GM23338 (cell line): ENCODE results near the gene LMX1B. TPM values are rescaled to one million over a fixed set of nuclear protein-coding genes. Genes with fewer than 3 reads are reported as not detected.
"Not testable (repeated sequence)": the region's sequence is repeated elsewhere in the genome, so short reads cannot be mapped to it uniquely, and the experiment has no call there.

Source experiments
- ATAC-seq: fragments of 200-7000 bp; cut with Tn5 transposase; 3 replicates; pipeline ENCODE4 v1.9.1; 2020
- DNase-seq: peaks from one replicate; pipeline ENCODE4 v3.0.0-alpha.2; 2015; ENCODE audit warnings: low spot score
- H2AFZ ChIP-seq: fragments of 200-600 bp; sonication (generic); 2 replicates; pipeline ENCODE4 v1.8.0; 2016; ENCODE audit warnings: antibody characterized with exemption, mild to moderate bottlenecking, moderate library complexity
- H3F3A ChIP-seq: fragments of 200-600 bp; sonication (generic); replicated peaks from 2 replicates; pipeline ENCODE4 v1.8.0; 2017; ENCODE audit warnings: antibody characterized with exemption, mixed run types, low read depth
- H3K27ac ChIP-seq: fragments of 200-600 bp; sonication (generic); 2 replicates; pipeline ENCODE4 v1.6.1; 2016; ENCODE audit warnings: low read depth
- H3K27me3 ChIP-seq: fragments of 200-600 bp; sonication (generic); 2 replicates; pipeline ENCODE4 v1.8.0; 2016; ENCODE audit warnings: mild to moderate bottlenecking, mixed run types, moderate library complexity; ENCODE audit not compliant: insufficient read depth
- H3K36me3 ChIP-seq: fragments of 200-600 bp; sonication (generic); 2 replicates; pipeline ENCODE4 v1.8.0; 2016; ENCODE audit warnings: mild to moderate bottlenecking; ENCODE audit not compliant: insufficient read depth
- H3K4me1 ChIP-seq: fragments of 200-600 bp; sonication (generic); 2 replicates; pipeline ENCODE4 v1.8.0; 2016; ENCODE audit warnings: mild to moderate bottlenecking, moderate library complexity; ENCODE audit not compliant: insufficient read depth
- H3K4me2 ChIP-seq: fragments of 200-600 bp; sonication (generic); 2 replicates; pipeline ENCODE4 v1.7.1; 2017; ENCODE audit warnings: mixed run types
- H3K4me3 ChIP-seq: fragments of 200-600 bp; sonication (generic); 2 replicates; pipeline ENCODE4 v1.6.1; 2016; ENCODE audit warnings: mixed run types
- H3K79me2 ChIP-seq: fragments of 200-600 bp; sonication (generic); replicated peaks from 2 replicates; pipeline ENCODE4 v1.8.0; 2017; ENCODE audit warnings: mild to moderate bottlenecking; ENCODE audit not compliant: insufficient read depth
- H3K9me2 ChIP-seq: fragments of 200-600 bp; sonication (generic); 2 replicates; pipeline ENCODE4 v1.8.0; 2017; ENCODE audit not compliant: insufficient read depth
- H4K20me1 ChIP-seq: fragments of 200-600 bp; sonication (generic); replicated peaks from 2 replicates; pipeline ENCODE4 v1.8.0; 2017; ENCODE audit warnings: mild to moderate bottlenecking; ENCODE audit not compliant: insufficient read depth
- H3K27ac Mint-ChIP-seq: 2 replicates; pipeline ENCODE4 v1.8.0; 2020; ENCODE audit warnings: inconsistent platforms, mild to moderate bottlenecking, moderate library complexity, mixed read lengths
- H3K27me3 Mint-ChIP-seq: 3 replicates; pipeline ENCODE4 v1.8.0; 2022; ENCODE audit warnings: low read depth, mild to moderate bottlenecking, moderate library complexity, mixed read lengths, inconsistent platforms; ENCODE audit not compliant: insufficient read depth, poor library complexity
- H3K36me3 Mint-ChIP-seq: 3 replicates; pipeline ENCODE4 v1.8.0; 2021; ENCODE audit warnings: low read depth, mild to moderate bottlenecking, inconsistent platforms, moderate library complexity, mixed read lengths
- H3K4me1 Mint-ChIP-seq: 3 replicates; pipeline ENCODE4 v1.8.0; 2020; ENCODE audit warnings: mild to moderate bottlenecking, inconsistent platforms, mixed read lengths
- H3K4me3 Mint-ChIP-seq: 3 replicates; pipeline ENCODE4 v1.8.0; 2021; ENCODE audit warnings: moderate library complexity, mild to moderate bottlenecking, inconsistent platforms, mixed read lengths
- H3K9me3 Mint-ChIP-seq: 3 replicates; pipeline ENCODE4 v1.8.0; 2020; ENCODE audit warnings: moderate library complexity, mild to moderate bottlenecking, inconsistent platforms, mixed read lengths
- ETS1 ChIP-seq: IDR thresholded peaks from 2 replicates; pipeline ENCODE4 v1.6.1; 2016; ENCODE audit warnings: antibody characterized with exemption
- EZH2 ChIP-seq: fragments of 200-600 bp; sonication (generic); IDR thresholded peaks from one replicate; pipeline ENCODE4 v1.8.0; 2017; ENCODE audit warnings: antibody characterized with exemption, mild to moderate bottlenecking, low read depth; ENCODE audit not compliant: unreplicated experiment
- JUNB ChIP-seq: IDR thresholded peaks from one replicate; pipeline ENCODE4 v1.6.1; 2016; ENCODE audit warnings: antibody characterized with exemption; ENCODE audit not compliant: unreplicated experiment
- STAT1 ChIP-seq: IDR thresholded peaks from one replicate; pipeline ENCODE4 v1.6.1; 2016; ENCODE audit warnings: antibody characterized with exemption; ENCODE audit not compliant: unreplicated experiment
- ZNF114 ChIP-seq: fragments of 250-450 bp; sonication (Bioruptor Pico); IDR thresholded peaks from 2 replicates; pipeline ENCODE4 v1.5.0; 2020; ENCODE audit warnings: mild to moderate bottlenecking, moderate library complexity
- ZNF331 ChIP-seq: fragments of 250-450 bp; sonication (Bioruptor Pico); IDR thresholded peaks from 2 replicates; pipeline ENCODE4 v1.5.0; 2020; ENCODE audit warnings: low read depth, mild to moderate bottlenecking, moderate library complexity
- ZNF462 ChIP-seq: fragments of 250-450 bp; sonication (Bioruptor Pico); IDR thresholded peaks from 2 replicates; pipeline ENCODE4 v1.5.0; 2020; ENCODE audit warnings: mild to moderate bottlenecking, moderate library complexity
- polyA plus RNA-seq: library from polyadenylated mRNA; unstranded; fragments of >200 nt; fragmentation: Nextera tagmentation; extraction: Ambion mirVana; gene quantifications from 2 replicates; pipeline ENCODE4 v1.2.1, GENCODE V29; 2016
- total RNA-seq: library from RNA; depleted of rRNA; stranded (reverse); fragments of >200 nt; shearing (Covaris generic); gene quantifications from 2 replicates; pipeline ENCODE4 v1.2.3, GENCODE V29; 2014
- TF ChIP-seq, protein P1 (sequence below), 2 experiments: fragments of 200-600 bp in 1 of 2; sonication (generic) in 1 of 2; conservative IDR thresholded peaks; 2 replicates each; pipeline versions ENCODE4 v1.5.1 to v1.6.1; 2016 to 2017; ENCODE audit warnings: antibody characterized with exemption in 2 of 2, low read depth in 2 of 2, mild to moderate bottlenecking in 2 of 2, moderate library complexity in 1 of 2
- TF ChIP-seq, protein P2 (sequence below): IDR thresholded peaks from one replicate; pipeline ENCODE4 v1.6.1; 2018; ENCODE audit warnings: antibody characterized with exemption; ENCODE audit not compliant: unreplicated experiment

LMX1B gene
- total and polyA plus RNA-seq, 2 experiments from 2014 or later, result 0.08 to 0.21 TPM

- H3K4me3 Mint-ChIP-seq, result no peak overlapping the region
- TF ChIP-seq, protein P1, sequence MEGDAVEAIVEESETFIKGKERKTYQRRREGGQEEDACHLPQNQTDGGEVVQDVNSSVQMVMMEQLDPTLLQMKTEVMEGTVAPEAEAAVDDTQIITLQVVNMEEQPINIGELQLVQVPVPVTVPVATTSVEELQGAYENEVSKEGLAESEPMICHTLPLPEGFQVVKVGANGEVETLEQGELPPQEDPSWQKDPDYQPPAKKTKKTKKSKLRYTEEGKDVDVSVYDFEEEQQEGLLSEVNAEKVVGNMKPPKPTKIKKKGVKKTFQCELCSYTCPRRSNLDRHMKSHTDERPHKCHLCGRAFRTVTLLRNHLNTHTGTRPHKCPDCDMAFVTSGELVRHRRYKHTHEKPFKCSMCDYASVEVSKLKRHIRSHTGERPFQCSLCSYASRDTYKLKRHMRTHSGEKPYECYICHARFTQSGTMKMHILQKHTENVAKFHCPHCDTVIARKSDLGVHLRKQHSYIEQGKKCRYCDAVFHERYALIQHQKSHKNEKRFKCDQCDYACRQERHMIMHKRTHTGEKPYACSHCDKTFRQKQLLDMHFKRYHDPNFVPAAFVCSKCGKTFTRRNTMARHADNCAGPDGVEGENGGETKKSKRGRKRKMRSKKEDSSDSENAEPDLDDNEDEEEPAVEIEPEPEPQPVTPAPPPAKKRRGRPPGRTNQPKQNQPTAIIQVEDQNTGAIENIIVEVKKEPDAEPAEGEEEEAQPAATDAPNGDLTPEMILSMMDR (conservative IDR thresholded peaks at IDR 0.05; ENCODE audit: low read depth in 2 of 2), result no peak
- TF ChIP-seq ETS1 (no peak), ZNF114 (CRISPR knock-in tag) (no peak), STAT1 (no peak), ZNF331 (CRISPR knock-in tag) (no peak), ZNF462 (CRISPR knock-in tag) (no peak), EZH2 (no peak), JUNB (no peak)
- TF ChIP-seq, protein P2, sequence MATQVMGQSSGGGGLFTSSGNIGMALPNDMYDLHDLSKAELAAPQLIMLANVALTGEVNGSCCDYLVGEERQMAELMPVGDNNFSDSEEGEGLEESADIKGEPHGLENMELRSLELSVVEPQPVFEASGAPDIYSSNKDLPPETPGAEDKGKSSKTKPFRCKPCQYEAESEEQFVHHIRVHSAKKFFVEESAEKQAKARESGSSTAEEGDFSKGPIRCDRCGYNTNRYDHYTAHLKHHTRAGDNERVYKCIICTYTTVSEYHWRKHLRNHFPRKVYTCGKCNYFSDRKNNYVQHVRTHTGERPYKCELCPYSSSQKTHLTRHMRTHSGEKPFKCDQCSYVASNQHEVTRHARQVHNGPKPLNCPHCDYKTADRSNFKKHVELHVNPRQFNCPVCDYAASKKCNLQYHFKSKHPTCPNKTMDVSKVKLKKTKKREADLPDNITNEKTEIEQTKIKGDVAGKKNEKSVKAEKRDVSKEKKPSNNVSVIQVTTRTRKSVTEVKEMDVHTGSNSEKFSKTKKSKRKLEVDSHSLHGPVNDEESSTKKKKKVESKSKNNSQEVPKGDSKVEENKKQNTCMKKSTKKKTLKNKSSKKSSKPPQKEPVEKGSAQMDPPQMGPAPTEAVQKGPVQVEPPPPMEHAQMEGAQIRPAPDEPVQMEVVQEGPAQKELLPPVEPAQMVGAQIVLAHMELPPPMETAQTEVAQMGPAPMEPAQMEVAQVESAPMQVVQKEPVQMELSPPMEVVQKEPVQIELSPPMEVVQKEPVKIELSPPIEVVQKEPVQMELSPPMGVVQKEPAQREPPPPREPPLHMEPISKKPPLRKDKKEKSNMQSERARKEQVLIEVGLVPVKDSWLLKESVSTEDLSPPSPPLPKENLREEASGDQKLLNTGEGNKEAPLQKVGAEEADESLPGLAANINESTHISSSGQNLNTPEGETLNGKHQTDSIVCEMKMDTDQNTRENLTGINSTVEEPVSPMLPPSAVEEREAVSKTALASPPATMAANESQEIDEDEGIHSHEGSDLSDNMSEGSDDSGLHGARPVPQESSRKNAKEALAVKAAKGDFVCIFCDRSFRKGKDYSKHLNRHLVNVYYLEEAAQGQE, result no peak
- H3K36me3 Mint-ChIP-seq, result no peaks in the 10 kb centered on the region
- Histone ChIP-seq H3K9me2 (no peaks in the 10 kb centered on the region), H3K4me2 (no peak overlapping the region), H3K27ac (no peak overlapping the region), H3K4me1 (peaks cover 3% of the 10 kb centered on the region), H3K36me3 (no peaks in the 10 kb centered on the region), H3K4me3 (no peak overlapping the region), H3K27me3 (peaks cover 26% of the 10 kb centered on the region), H4K20me1 (no peaks in the 10 kb centered on the region), H3F3A (no peaks in the 10 kb centered on the region), H3K79me2 (no peaks in the 10 kb centered on the region), H2AFZ (no peak overlapping the region)
- H3K9me3 Mint-ChIP-seq, result no peaks in the 10 kb centered on the region
- H3K27ac Mint-ChIP-seq, result no peak overlapping the region
- no peak for ATAC-seq
- H3K4me1 Mint-ChIP-seq, result peaks cover 21% of the 10 kb centered on the region
- H3K27me3 Mint-ChIP-seq, result peaks cover 24% of the 10 kb centered on the region
- DNase-seq, result no peak
These were observed 93.4 kb downstream of the LMX1B start for GRCh38 chr9:126707083-126707482.

DNA sequence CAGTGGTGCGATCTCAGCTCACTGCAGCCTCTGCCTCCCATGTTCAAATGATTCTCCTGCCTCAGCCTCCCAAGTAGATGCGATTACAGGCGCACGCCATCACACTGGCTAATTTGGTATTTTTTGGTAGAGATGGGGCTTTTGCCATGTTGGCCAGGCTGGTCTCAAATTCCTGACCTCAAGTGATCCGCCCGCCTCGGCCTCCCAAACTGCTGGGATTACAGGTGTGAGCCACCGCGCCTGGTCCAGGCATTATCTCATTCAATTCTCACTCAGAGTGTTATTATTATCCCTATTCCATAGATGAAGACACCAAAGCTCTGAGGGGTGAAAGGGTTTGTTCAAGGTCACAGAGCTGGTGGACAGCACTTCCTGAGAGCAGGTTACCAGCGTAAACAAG lies 94.0 kb downstream of the LMX1B start:
- H3K27ac Mint-ChIP-seq, H3K9me2 ChIP-seq, H3K9me3 Mint-ChIP-seq, H3K36me3 ChIP-seq, H3K4me3 ChIP-seq, H2AFZ ChIP-seq, H3K36me3 Mint-ChIP-seq, H3K79me2 ChIP-seq, H4K20me1 ChIP-seq, H3F3A ChIP-seq, DNase-seq, ATAC-seq, H3K27ac ChIP-seq, H3K4me3 Mint-ChIP-seq, H3K4me2 ChIP-seq, H3K4me1 ChIP-seq: not testable (repeated sequence)
- peaks cover 19% of the 10 kb centered on the region for H3K4me1 Mint-ChIP-seq
- H3K27me3 ChIP-seq, result peaks cover 26% of the 10 kb centered on the region
- peaks cover 24% of the 10 kb centered on the region for H3K27me3 Mint-ChIP-seq
